Stimulated activated CD8-positive, alpha-beta memory T cell treated with anti-CD3 and anti-CD28 coated beads, Interleukin-4, amount 100 ng/mL, for 1 hour (primary cell): Measurements from ENCODE around the gene EML4.

Experiments
- DNase-seq, 2 donors: peaks; one replicate each; pipeline ENCODE4 v3.0.0-alpha.2; 2020; ENCODE audit warnings: low read depth in 2 of 2, low spot score in 1 of 2

The EML4 gene

GRCh38 chr2:42138163-42139015, 30.8 kb upstream of the EML4 start:
- DNase-seq, result no peak

- no peak for DNase-seq
Measured at GRCh38 chr2:42139101-42139500, 30.1 kb upstream of the EML4 start.

GRCh38 chr2:42140496-42140895, 28.7 kb upstream of the EML4 start:
- DNase-seq, result no peak

DNA sequence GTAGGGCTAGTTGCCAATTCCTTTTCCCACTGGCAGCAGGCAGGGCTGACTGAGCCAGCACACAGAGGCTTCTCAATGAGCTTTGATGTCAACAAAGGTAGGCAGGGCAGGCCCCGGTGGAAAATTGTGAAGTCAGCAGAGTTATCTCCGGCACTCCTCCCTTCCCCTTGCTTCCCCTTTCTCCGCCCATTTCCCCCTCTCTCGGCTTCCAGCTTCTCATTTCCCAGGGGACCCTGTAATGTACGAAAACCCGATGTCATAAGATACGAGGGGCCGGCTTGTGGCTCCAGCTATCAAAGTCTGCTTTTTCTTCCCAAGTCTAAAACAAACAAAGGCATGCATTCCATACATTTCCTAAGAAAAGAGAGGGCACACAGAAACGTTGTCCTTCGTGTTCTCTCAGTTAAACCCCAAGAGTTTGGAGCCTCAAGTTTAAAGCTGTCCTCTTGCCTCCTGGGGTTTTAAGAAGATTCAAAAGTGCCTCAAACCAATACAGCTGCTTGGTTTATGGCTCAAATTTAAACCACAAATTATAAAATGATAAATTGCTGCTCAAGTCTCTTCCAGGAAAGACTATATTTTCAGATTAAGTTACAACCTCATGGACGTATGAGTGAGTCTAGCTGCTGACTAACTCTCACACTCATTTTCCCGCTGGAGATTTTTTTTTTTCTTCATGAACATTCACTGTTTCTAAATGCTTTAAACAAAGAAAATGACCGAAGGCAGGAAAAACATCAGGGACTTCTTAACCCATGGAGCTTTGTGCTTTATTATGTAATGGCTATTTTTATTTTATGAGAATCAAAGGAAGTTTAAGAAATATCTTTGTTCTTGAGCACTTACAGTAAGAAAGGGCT, 27.2 kb upstream of the EML4 start:
- DNase-seq, result no peak

DNA sequence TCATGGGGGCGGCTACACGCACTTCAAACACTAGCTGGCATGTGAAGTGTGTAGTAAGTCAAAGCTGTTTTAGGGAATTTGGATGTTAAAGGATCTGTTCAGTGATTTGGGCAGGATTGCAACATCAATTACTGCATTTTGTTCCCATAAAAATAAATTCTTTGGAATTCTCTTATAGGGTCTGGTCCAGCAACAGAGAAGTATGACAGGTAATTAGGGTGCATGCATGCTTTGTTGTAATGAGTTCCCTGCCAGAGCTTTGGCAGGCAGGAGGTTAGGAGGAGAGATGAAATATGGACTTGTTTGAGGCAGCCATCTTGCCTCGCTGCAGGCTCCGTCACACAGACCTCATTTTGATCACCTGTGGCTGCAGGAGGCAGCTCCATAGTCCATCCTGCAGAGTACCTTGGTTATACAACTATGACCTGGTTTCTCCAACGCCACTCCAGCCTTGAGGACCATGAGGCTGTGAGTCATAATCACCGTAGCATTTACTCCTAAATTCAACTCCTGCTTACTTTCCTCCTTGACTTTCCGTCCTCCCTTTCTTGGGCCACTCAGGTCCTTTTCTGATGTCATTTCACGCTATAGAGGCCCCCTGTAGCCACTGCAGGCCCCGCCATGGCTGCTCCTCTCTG, 26.5 kb upstream of the EML4 start:
- DNase-seq, result no peak

DNA sequence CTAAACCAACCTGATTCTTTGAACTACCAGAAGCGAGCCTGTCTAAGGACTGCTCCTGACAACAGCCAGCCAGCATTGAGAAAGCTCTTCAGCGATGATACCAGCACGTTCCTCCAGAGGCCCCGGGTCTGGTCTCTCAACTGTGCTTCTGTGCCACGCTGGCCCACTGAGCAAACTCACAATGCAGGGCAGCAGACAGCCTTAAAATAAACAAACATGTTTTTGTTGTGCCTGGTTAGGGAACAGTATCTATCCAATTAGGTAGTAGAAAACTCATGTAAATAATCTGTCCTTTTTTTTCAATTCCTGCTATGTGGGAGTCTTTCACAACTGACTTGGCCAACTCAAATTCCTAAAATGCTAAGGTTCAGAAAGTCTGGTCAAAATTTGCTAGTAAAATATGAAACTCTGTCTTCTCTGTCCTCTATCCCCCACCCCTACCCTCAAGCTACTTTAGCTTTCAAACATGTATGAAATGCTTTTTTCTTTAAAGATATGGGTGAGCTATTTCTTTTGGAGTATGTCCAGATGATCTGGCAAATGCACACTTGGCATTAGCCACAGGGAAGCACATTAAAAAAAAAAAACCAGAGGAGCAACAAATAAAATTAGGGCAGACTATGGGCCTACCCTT, 21.4 kb upstream of the EML4 start:
- no peak for DNase-seq

DNA sequence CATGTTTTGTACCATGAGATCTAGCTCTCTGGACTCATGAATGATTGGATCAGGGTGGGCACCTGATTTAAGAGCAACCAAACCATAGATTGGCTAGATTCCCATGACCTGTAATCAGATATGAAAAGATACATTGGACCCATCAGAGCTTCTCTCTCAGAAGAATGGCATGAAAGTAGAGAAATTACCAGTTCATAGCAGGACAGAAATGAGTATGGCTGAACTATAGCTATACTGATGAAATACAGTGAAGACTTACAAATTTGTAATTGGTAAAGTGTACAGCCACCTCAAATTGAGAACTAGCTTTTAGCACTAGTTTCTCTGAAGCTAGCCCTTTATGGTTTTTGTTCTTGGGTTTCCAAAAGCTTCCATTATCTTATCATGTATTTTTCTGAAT, 19.0 kb upstream of the EML4 start:
- no peak for DNase-seq

DNA sequence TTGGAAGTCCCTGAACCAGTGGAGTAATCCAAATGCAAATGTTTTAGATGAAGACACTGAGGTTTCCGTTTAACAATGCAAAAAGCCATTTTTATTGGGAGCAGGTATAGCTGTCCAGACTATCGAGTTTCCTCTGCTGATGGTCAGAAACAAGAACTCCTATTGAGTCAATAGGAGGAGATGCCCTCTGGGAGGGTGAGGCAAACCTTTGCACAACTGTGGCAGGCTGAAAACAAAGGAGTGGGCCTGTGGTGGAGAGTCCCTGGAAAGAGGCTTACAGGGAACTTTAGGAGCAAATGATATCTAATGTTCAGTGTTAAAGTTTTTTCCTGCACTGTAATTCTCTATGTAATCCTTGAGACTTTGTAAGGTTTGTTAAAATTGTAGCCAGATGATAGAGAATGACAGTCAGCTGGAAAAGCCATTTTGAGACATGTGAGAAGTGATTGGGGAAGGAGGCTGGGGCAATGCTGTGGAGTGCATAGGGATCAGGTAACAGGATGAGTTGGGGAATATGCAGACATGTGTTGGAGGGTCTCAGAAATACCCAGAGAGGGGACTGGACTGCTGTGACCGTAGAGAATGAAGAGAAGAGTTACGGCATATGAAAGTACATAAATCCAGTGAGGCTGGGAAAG, 15.1 kb upstream of the EML4 start:
- no peak for DNase-seq

DNA sequence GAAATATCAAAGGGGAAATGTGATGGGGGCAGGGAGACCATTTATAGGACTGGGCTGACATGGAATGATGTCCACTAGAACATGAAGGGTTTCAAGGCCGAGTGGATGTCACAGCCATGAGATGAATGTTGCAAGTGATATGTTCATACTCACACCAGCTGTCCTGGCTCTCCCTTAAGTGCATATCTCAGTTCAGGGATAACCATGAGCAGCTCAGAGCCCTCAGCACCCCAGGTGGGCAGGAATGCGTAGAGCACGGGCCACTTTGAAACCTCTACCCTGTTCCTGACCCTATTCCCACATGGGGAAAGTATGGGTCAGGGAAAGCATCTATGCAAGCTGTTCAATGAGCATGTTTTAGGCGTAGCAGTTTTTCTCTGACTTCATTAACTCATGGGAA, 12.4 kb upstream of the EML4 start:
- no peak for DNase-seq

DNA sequence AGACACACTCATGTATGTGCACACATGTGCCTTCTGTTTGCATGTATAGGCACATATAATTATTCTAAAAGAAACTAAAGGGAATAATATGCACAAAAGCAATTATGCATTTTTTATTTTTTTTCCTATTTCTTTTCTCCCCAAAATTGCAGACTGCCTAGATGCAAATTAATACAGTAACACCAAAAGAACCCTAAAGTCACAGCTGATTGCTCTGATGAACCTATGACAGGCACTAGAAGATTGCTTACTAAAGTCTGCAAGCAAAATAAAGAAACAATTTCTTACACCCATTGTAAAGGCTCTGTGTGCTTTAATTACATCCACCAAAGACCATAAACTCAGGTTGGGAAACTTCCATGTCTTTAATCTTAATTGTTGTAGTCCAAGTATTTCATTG, 7.7 kb upstream of the EML4 start:
- DNase-seq, result no peak

DNA sequence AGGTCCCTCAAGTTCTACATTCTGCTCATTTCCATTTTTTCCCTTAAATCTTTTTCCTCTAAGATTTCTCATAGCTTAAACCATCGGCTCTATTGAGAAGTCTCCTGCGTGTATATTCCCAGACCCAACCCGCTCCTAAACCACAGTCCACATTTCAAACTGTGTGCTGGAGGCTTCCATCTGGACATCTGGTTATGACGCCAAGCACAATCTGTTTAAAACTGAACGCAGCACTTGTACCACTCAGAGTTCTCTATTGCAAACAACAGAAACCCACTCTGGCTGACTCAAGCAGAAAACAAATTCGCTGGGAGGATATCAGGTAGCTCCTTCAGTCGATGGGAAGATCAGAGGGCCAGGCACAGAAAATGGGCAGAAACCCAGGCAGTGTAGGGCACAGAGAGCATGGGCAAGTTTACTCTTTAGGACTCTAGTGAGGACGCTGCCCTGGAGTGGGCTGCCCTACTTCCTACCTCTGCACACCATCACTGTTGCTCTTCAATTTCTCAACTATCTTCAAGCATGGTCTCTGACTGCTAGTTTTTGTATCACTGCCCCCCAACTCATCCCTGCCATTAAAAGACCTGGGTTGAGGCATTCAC, 5.6 kb upstream of the EML4 start:
- no peak for DNase-seq

GRCh38 chr2:42164046-42164445, 5.1 kb upstream of the EML4 start:
- no peak for DNase-seq

DNA sequence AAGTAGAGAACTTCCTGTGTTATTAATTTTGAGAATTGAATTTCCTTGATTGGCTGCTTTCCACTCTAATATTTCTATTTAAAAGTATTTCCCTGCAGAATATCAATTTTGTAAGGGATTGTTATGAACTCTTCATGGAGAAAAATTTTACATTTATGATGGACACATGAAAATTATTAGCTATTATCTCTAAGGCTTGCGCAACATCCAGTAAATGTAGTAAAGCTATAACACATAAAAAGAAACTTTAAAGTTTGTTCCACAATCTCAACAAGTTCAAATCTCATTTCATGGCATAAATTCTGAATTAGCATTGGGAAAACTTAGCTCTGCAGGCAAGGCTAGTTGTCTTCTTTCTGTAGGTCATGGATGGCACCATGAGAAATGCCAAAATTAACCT, 4.2 kb upstream of the EML4 start:
- no peak for DNase-seq

DNA sequence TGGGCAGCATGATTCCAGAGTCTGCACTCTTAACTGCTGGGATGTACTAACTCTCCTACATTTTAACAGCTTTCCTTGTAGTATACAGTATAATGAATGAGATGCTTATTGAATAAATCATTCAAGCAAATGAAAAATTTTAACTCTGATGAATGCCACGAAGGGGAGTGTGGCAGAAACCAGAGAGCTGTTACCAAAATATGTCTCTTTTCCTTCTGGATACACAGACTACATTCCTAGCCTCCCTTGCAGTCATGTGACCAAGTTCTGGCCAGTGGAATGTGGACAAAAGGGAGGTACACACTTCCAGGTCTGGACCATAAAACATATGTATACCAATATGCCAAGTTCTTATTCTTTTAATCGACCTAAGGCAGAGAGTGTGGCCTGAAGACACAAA, 1.7 kb upstream of the EML4 start:
- DNase-seq, result no peak

GRCh38 chr2:42168459-42169099, 574 bp upstream of the EML4 start:
- DNase-seq, result no peak

GRCh38 chr2:42169874-42170521, 845 bp downstream of the EML4 start:
- DNase-seq, result no peak

DNA sequence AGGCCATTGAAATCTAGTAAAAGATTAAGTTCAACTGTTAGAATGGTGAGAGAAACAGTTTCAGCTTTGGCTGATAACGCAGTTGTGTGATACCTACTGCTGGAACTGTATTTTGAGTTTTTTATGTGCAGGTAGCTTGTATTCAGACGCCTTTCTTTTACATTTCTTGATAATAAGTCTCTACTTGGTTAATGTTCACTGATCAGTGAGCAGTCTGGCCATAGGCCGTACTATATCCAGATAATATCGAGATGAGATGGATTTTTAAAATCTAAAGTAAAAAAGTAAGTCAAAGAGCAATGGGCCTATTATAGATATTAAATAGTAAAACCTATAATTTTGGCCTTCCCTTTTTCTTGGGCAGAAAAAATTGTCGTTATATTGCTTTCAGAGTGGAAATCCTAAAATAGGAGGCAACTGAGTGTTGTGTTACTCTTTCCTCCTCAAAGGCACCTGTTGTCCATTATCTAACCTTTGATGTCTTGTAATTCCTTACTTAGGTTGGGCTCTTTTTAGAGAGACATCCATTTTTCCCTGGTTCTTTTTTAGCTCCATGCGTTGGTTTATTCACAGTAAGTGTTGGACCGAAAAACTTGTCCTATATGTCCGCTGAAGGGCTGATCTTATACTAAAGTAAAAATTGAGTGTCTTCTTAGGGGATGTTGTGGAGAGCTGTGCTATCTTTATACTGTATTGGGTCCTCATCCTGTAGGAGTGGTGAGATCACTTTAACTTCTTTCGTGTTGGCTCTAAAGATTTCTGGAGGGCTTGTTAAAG, 1.7 kb downstream of the EML4 start:
- DNase-seq, result no peak

DNA sequence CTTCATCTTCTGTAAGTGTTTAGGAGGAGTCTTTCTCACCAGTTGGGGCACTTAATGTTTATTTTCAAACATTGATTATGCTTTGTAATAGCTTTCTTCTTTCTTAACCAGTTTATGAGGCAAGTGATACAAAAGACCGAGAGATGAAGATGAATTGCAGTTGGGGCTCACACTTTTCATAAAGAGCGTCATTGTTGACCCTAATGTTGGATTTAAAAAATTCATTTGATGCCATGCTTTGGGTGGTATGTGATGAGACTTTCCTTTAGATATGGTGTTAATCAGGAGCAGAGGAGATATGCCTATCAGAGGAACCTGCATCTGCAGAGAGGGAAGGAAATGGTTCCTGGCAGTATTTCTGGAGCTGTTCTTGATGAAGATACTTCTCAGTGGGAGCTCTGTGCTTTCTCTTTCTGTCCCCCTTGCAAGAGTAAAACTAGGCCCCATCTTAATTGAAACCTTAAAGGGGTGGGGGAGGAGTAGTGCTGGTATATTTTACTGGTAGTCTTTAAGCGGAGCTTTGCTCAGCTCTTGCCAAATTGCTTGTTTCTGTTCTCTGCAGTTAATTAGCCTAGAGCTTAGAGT, 2.3 kb downstream of the EML4 start:
- DNase-seq, result no peak
